ENCODE results near the gene MIGA2.
A peak's percentile ranks its signal among the peaks of the same experiment; 100 is the strongest.

The MIGA2 gene

DNA sequence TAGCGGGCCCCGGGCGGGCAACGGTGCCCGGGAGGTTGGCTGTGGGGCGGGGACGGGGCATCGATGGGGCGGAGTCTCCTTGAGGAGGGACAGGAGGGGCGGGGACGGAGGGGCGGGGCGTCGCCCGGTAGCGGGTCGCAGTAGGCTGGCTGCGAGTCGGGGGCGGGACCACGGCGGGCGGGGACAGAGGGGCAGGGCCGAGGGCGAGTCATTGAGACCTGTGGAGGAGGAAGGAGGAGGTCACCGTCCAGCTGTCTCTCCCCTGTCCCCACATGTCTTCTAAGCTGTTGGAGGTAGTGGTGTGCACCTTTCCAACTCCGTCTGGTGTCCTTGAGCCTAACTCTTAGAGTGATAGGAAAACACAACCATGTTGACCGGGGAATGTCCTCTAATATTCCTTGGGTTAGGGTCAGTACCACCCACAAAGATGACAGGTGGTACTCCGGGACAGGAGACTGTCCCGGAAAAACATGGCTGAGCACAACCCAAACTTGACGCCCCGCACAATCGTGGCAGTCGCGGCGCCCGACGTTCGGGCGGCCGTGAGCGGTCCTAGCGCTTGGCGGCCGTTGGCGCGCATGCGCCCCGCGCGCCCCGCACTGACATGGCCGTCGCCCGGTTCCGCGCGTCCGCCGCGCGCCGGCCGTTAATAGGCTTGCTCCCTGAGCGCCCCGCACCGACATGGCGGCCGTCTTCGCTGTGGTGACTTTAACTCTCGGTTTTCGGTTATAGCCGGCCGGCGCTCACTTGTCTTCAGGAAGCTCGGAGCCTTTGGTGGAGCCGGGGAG lies 74.5 kb downstream of the MIGA2 start, which contains the start of the genes CRAT and PTPA (continued):
- TF ChIP-seq OVOL3 (tag by site-specific recombination; IDR thresholded peaks at IDR 0.05) (peak; percentile 31; the same call in 1 of the 2 replicates), FEZF1 (tag by site-specific recombination; IDR thresholded peaks at IDR 0.05) (no peak), GLI4 (tag by site-specific recombination; IDR thresholded peaks at IDR 0.05) (no peak), ZNF248 (tag by site-specific recombination; IDR thresholded peaks at IDR 0.05) (no peak), SALL2 (tag by site-specific recombination; IDR thresholded peaks at IDR 0.05; ENCODE audit: borderline replicate concordance) (no peak), ZNF211 (tag by site-specific recombination; IDR thresholded peaks at IDR 0.05; ENCODE audit: low read depth) (no peak), ZNF548 (tag by site-specific recombination; IDR thresholded peaks at IDR 0.05) (0 out of 2 replicates have a peak, but pooled peaks have one; percentile 31), MEIS1 (CRISPR knock-in tag; IDR thresholded peaks at IDR 0.05; ENCODE audit: borderline replicate concordance) (no peak), ZNF76 (tag by site-specific recombination; IDR thresholded peaks at IDR 0.05; ENCODE audit: borderline replicate concordance, low read depth) (no peak; the same call in 1 of the 2 replicates), HOXD13 (CRISPR knock-in tag; IDR thresholded peaks at IDR 0.05; ENCODE audit: borderline replicate concordance) (no peak), KLF1 (tag by site-specific recombination; IDR thresholded peaks at IDR 0.05) (peak; percentile 43), ZNF280D (tag by site-specific recombination; IDR thresholded peaks at IDR 0.05) (no peak), EGR2 (tag by site-specific recombination; IDR thresholded peaks at IDR 0.05; ENCODE audit: low read depth) (peak; percentile 52; the same call in 1 of the 2 replicates), ZNF24 (tag by site-specific recombination; IDR thresholded peaks at IDR 0.05) (peak; percentile 57; the same call in 1 of the 2 replicates), ZNF555 (tag by site-specific recombination; conservative IDR thresholded peaks at IDR 0.05) (no peak), ZNF521 (tag by site-specific recombination; IDR thresholded peaks at IDR 0.05) (no peak), ZNF266 (tag by site-specific recombination; IDR thresholded peaks at IDR 0.05; ENCODE audit: low read depth) (no peak), ZNF146 (tag by site-specific recombination; IDR thresholded peaks at IDR 0.05) (no peak), ZNF510 (tag by site-specific recombination; IDR thresholded peaks at IDR 0.05; ENCODE audit: insufficient replicate concordance) (no peak), ZFP3 (tag by site-specific recombination; IDR thresholded peaks at IDR 0.05; ENCODE audit: low read depth) (no peak), YY2 (tag by site-specific recombination; IDR thresholded peaks at IDR 0.05) (peak; percentile 82; the same call in 1 of the 2 replicates), BCL11B (tag by site-specific recombination; IDR thresholded peaks at IDR 0.05; ENCODE audit: low read depth) (no peak), BCL6B (tag by site-specific recombination; IDR thresholded peaks at IDR 0.05) (no peak), ZFP41 (tag by site-specific recombination; IDR thresholded peaks at IDR 0.05; ENCODE audit: borderline replicate concordance) (no peak)
- TF ChIP-seq, protein P1, sequence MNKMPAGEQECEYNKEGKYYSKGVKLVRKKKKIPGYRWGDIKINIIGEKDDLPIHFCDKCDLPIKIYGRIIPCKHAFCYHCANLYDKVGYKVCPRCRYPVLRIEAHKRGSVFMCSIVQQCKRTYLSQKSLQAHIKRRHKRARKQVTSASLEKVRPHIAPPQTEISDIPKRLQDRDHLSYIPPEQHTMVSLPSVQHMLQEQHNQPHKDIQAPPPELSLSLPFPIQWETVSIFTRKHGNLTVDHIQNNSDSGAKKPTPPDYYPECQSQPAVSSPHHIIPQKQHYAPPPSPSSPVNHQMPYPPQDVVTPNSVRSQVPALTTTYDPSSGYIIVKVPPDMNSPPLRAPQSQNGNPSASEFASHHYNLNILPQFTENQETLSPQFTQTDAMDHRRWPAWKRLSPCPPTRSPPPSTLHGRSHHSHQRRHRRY (tag by site-specific recombination; IDR thresholded peaks at IDR 0.05): peak; percentile 80; the same call in 1 of the 2 replicates
- TF ChIP-seq, protein P2, sequence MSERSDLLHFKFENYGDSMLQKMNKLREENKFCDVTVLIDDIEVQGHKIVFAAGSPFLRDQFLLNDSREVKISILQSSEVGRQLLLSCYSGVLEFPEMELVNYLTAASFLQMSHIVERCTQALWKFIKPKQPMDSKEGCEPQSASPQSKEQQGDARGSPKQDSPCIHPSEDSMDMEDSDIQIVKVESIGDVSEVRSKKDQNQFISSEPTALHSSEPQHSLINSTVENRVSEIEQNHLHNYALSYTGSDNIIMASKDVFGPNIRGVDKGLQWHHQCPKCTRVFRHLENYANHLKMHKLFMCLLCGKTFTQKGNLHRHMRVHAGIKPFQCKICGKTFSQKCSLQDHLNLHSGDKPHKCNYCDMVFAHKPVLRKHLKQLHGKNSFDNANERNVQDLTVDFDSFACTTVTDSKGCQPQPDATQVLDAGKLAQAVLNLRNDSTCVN (tag by site-specific recombination; optimal IDR thresholded peaks at IDR 0.05): peak; percentile 81
- TF ChIP-seq, protein P3, sequence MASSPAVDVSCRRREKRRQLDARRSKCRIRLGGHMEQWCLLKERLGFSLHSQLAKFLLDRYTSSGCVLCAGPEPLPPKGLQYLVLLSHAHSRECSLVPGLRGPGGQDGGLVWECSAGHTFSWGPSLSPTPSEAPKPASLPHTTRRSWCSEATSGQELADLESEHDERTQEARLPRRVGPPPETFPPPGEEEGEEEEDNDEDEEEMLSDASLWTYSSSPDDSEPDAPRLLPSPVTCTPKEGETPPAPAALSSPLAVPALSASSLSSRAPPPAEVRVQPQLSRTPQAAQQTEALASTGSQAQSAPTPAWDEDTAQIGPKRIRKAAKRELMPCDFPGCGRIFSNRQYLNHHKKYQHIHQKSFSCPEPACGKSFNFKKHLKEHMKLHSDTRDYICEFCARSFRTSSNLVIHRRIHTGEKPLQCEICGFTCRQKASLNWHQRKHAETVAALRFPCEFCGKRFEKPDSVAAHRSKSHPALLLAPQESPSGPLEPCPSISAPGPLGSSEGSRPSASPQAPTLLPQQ (tag by site-specific recombination; IDR thresholded peaks at IDR 0.05): peak; percentile 58; the same call in 1 of the 2 replicates
